GM23338 (cell line): ENCODE results near the gene RGS17. TPM values are rescaled to one million over a fixed set of nuclear protein-coding genes. Genes with fewer than 3 reads are reported as not detected.

Experiments
- ATAC-seq: fragments of 200-7000 bp; cut with Tn5 transposase; 3 replicates; pipeline ENCODE4 v1.9.1; 2020
- DNase-seq: peaks from one replicate; pipeline ENCODE4 v3.0.0-alpha.2; 2015; ENCODE audit warnings: low spot score
- H2AFZ ChIP-seq: fragments of 200-600 bp; sonication (generic); 2 replicates; pipeline ENCODE4 v1.8.0; 2016; ENCODE audit warnings: antibody characterized with exemption, mild to moderate bottlenecking, moderate library complexity
- H3F3A ChIP-seq: fragments of 200-600 bp; sonication (generic); replicated peaks from 2 replicates; pipeline ENCODE4 v1.8.0; 2017; ENCODE audit warnings: antibody characterized with exemption, mixed run types, low read depth
- H3K27ac ChIP-seq: fragments of 200-600 bp; sonication (generic); 2 replicates; pipeline ENCODE4 v1.6.1; 2016; ENCODE audit warnings: low read depth
- H3K27me3 ChIP-seq: fragments of 200-600 bp; sonication (generic); 2 replicates; pipeline ENCODE4 v1.8.0; 2016; ENCODE audit warnings: mild to moderate bottlenecking, mixed run types, moderate library complexity; ENCODE audit not compliant: insufficient read depth
- H3K36me3 ChIP-seq: fragments of 200-600 bp; sonication (generic); 2 replicates; pipeline ENCODE4 v1.8.0; 2016; ENCODE audit warnings: mild to moderate bottlenecking; ENCODE audit not compliant: insufficient read depth
- H3K4me1 ChIP-seq: fragments of 200-600 bp; sonication (generic); 2 replicates; pipeline ENCODE4 v1.8.0; 2016; ENCODE audit warnings: mild to moderate bottlenecking, moderate library complexity; ENCODE audit not compliant: insufficient read depth
- H3K4me2 ChIP-seq: fragments of 200-600 bp; sonication (generic); 2 replicates; pipeline ENCODE4 v1.7.1; 2017; ENCODE audit warnings: mixed run types
- H3K4me3 ChIP-seq: fragments of 200-600 bp; sonication (generic); 2 replicates; pipeline ENCODE4 v1.6.1; 2016; ENCODE audit warnings: mixed run types
- H3K79me2 ChIP-seq: fragments of 200-600 bp; sonication (generic); replicated peaks from 2 replicates; pipeline ENCODE4 v1.8.0; 2017; ENCODE audit warnings: mild to moderate bottlenecking; ENCODE audit not compliant: insufficient read depth
- H3K9me2 ChIP-seq: fragments of 200-600 bp; sonication (generic); 2 replicates; pipeline ENCODE4 v1.8.0; 2017; ENCODE audit not compliant: insufficient read depth
- H4K20me1 ChIP-seq: fragments of 200-600 bp; sonication (generic); replicated peaks from 2 replicates; pipeline ENCODE4 v1.8.0; 2017; ENCODE audit warnings: mild to moderate bottlenecking; ENCODE audit not compliant: insufficient read depth
- H3K27ac Mint-ChIP-seq: 2 replicates; pipeline ENCODE4 v1.8.0; 2020; ENCODE audit warnings: inconsistent platforms, mild to moderate bottlenecking, moderate library complexity, mixed read lengths
- H3K27me3 Mint-ChIP-seq: 3 replicates; pipeline ENCODE4 v1.8.0; 2022; ENCODE audit warnings: low read depth, mild to moderate bottlenecking, moderate library complexity, mixed read lengths, inconsistent platforms; ENCODE audit not compliant: insufficient read depth, poor library complexity
- H3K36me3 Mint-ChIP-seq: 3 replicates; pipeline ENCODE4 v1.8.0; 2021; ENCODE audit warnings: low read depth, mild to moderate bottlenecking, inconsistent platforms, moderate library complexity, mixed read lengths
- H3K4me1 Mint-ChIP-seq: 3 replicates; pipeline ENCODE4 v1.8.0; 2020; ENCODE audit warnings: mild to moderate bottlenecking, inconsistent platforms, mixed read lengths
- H3K4me3 Mint-ChIP-seq: 3 replicates; pipeline ENCODE4 v1.8.0; 2021; ENCODE audit warnings: moderate library complexity, mild to moderate bottlenecking, inconsistent platforms, mixed read lengths
- H3K9me3 Mint-ChIP-seq: 3 replicates; pipeline ENCODE4 v1.8.0; 2020; ENCODE audit warnings: moderate library complexity, mild to moderate bottlenecking, inconsistent platforms, mixed read lengths
- CREB1 ChIP-seq: fragments of 250-450 bp; sonication (Bioruptor Pico); IDR thresholded peaks from 2 replicates; pipeline ENCODE4 v1.5.0; 2020; ENCODE audit warnings: low read depth, mild to moderate bottlenecking, moderate library complexity
- EZH2 ChIP-seq: fragments of 200-600 bp; sonication (generic); IDR thresholded peaks from one replicate; pipeline ENCODE4 v1.8.0; 2017; ENCODE audit warnings: antibody characterized with exemption, mild to moderate bottlenecking, low read depth; ENCODE audit not compliant: unreplicated experiment
- EZH2phosphoT487 ChIP-seq: fragments of 200-600 bp; sonication (generic); IDR thresholded peaks from one replicate; pipeline ENCODE4 v1.8.1; 2018; ENCODE audit warnings: antibody characterized with exemption; ENCODE audit not compliant: unreplicated experiment
- JUNB ChIP-seq: IDR thresholded peaks from one replicate; pipeline ENCODE4 v1.6.1; 2016; ENCODE audit warnings: antibody characterized with exemption; ENCODE audit not compliant: unreplicated experiment
- NANOG ChIP-seq: IDR thresholded peaks from 2 replicates; pipeline ENCODE4 v1.6.1; 2016; ENCODE audit warnings: antibody characterized with exemption, borderline replicate concordance
- POLR2AphosphoS5 ChIP-seq: IDR thresholded peaks from 2 replicates; pipeline ENCODE4 v1.6.1; 2016; ENCODE audit warnings: antibody characterized with exemption, low read depth
- STAT1 ChIP-seq: IDR thresholded peaks from one replicate; pipeline ENCODE4 v1.6.1; 2016; ENCODE audit warnings: antibody characterized with exemption; ENCODE audit not compliant: unreplicated experiment
- ZNF114 ChIP-seq: fragments of 250-450 bp; sonication (Bioruptor Pico); IDR thresholded peaks from 2 replicates; pipeline ENCODE4 v1.5.0; 2020; ENCODE audit warnings: mild to moderate bottlenecking, moderate library complexity
- ZNF331 ChIP-seq: fragments of 250-450 bp; sonication (Bioruptor Pico); IDR thresholded peaks from 2 replicates; pipeline ENCODE4 v1.5.0; 2020; ENCODE audit warnings: low read depth, mild to moderate bottlenecking, moderate library complexity
- ZNF462 ChIP-seq: fragments of 250-450 bp; sonication (Bioruptor Pico); IDR thresholded peaks from 2 replicates; pipeline ENCODE4 v1.5.0; 2020; ENCODE audit warnings: mild to moderate bottlenecking, moderate library complexity
- polyA plus RNA-seq: library from polyadenylated mRNA; unstranded; fragments of >200 nt; fragmentation: Nextera tagmentation; extraction: Ambion mirVana; gene quantifications from 2 replicates; pipeline ENCODE4 v1.2.1, GENCODE V29; 2016
- total RNA-seq: library from RNA; depleted of rRNA; stranded (reverse); fragments of >200 nt; shearing (Covaris generic); gene quantifications from 2 replicates; pipeline ENCODE4 v1.2.3, GENCODE V29; 2014
- TF ChIP-seq, protein P1 (sequence below): IDR thresholded peaks from 2 replicates; pipeline ENCODE4 v1.6.1; 2016; ENCODE audit warnings: antibody characterized with exemption
- TF ChIP-seq, protein P2 (sequence below): IDR thresholded peaks from one replicate; pipeline ENCODE4 v1.6.1; 2018; ENCODE audit warnings: antibody characterized with exemption; ENCODE audit not compliant: unreplicated experiment

The RGS17 gene
- total and polyA plus RNA-seq, 2 experiments from 2014 or later: 12.1 to 12.3 TPM

DNA sequence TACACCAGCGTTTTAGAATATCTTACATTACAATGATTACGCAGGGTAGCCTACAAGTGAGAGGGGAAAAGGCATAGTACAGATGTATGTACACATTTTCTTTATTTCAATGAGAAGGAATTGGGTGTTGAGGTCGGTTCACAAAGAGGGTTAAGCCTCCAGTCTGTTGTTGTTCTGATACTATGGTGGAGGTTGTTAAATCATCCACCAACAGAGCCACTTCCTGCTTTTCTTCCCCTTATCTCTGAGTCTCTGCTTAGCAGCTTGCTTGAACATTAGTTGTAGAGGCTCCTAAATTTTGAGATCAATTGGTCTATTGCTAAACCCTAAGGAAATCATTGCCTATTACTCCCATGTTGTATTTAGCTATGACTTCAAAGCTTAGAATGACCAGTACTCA lies 7.3 kb downstream of the RGS17 start (continued):
- TF ChIP-seq, protein P1, sequence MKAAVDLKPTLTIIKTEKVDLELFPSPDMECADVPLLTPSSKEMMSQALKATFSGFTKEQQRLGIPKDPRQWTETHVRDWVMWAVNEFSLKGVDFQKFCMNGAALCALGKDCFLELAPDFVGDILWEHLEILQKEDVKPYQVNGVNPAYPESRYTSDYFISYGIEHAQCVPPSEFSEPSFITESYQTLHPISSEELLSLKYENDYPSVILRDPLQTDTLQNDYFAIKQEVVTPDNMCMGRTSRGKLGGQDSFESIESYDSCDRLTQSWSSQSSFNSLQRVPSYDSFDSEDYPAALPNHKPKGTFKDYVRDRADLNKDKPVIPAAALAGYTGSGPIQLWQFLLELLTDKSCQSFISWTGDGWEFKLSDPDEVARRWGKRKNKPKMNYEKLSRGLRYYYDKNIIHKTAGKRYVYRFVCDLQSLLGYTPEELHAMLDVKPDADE: no peak
- TF ChIP-seq ZNF114 (CRISPR knock-in tag): no peak

- no peaks in the 10 kb centered on the region for H3K9me2 ChIP-seq
Measured at GRCh38 chr6:153121311-153121710, 9.8 kb downstream of the RGS17 start.

More at GRCh38 chr6:153121311-153121710, 9.8 kb downstream of the RGS17 start:
- H2AFZ ChIP-seq: no peak overlapping the region
- Mint-ChIP-seq H3K4me1 (peaks cover 12% of the 10 kb centered on the region; the same call in 1 of the 3 replicates), H3K36me3 (no peaks in the 10 kb centered on the region), H3K27ac (no peak overlapping the region), H3K4me3 (no peak overlapping the region), H3K27me3 (no peaks in the 10 kb centered on the region), H3K9me3 (no peaks in the 10 kb centered on the region)
- no peak for DNase-seq
- H3K4me3 ChIP-seq: no peak overlapping the region
- no peaks in the 10 kb centered on the region for H3K27me3 ChIP-seq
- TF ChIP-seq EZH2 (no peak), NANOG (no peak), JUNB (no peak), EZH2phosphoT487 (no peak), ZNF462 (CRISPR knock-in tag) (no peak), CREB1 (CRISPR knock-in tag) (no peak), STAT1 (no peak), POLR2AphosphoS5 (no peak), ZNF114 (CRISPR knock-in tag) (no peak), ZNF331 (CRISPR knock-in tag) (no peak)
- TF ChIP-seq, protein P1: no peak
- TF ChIP-seq, protein P2, sequence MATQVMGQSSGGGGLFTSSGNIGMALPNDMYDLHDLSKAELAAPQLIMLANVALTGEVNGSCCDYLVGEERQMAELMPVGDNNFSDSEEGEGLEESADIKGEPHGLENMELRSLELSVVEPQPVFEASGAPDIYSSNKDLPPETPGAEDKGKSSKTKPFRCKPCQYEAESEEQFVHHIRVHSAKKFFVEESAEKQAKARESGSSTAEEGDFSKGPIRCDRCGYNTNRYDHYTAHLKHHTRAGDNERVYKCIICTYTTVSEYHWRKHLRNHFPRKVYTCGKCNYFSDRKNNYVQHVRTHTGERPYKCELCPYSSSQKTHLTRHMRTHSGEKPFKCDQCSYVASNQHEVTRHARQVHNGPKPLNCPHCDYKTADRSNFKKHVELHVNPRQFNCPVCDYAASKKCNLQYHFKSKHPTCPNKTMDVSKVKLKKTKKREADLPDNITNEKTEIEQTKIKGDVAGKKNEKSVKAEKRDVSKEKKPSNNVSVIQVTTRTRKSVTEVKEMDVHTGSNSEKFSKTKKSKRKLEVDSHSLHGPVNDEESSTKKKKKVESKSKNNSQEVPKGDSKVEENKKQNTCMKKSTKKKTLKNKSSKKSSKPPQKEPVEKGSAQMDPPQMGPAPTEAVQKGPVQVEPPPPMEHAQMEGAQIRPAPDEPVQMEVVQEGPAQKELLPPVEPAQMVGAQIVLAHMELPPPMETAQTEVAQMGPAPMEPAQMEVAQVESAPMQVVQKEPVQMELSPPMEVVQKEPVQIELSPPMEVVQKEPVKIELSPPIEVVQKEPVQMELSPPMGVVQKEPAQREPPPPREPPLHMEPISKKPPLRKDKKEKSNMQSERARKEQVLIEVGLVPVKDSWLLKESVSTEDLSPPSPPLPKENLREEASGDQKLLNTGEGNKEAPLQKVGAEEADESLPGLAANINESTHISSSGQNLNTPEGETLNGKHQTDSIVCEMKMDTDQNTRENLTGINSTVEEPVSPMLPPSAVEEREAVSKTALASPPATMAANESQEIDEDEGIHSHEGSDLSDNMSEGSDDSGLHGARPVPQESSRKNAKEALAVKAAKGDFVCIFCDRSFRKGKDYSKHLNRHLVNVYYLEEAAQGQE: no peak
- ATAC-seq: no peak
- H3K36me3 ChIP-seq: no peaks in the 10 kb centered on the region
- H3K4me2 ChIP-seq: no peak overlapping the region
- H3F3A ChIP-seq: no peaks in the 10 kb centered on the region
- no peak overlapping the region for H3K27ac ChIP-seq
- no peaks in the 10 kb centered on the region for H3K4me1 ChIP-seq
- no peaks in the 10 kb centered on the region for H4K20me1 ChIP-seq
- H3K79me2 ChIP-seq: peaks cover 5% of the 10 kb centered on the region; the same call in 1 of the 2 replicates
